IMR-90 (cell line): ENCODE measurements around the gene RAC3. TPM values are rescaled to one million over a fixed set of nuclear protein-coding genes. Genes with fewer than 3 reads are reported as not detected.

Experiments used
- ATAC-seq: fragments of 200-7000 bp; cut with Tn5 transposase; 2 replicates; pipeline ENCODE4 v1.9.1; 2020; ENCODE audit warnings: low read depth, mild to moderate bottlenecking, moderate library complexity
- BruUV-seq: library from RNA; stranded (reverse); fragments of 400-500 nt; replicated peaks from 2 replicates; lab custom pipeline; 2021; lab: Mats Ljungman, UMichigan
- CTCF ChIA-PET: fragments of 300-600 bp; formaldehyde crosslinking; extraction: SDS; loops from one replicate; lab custom pipeline; 2021; ENCODE audit warnings: antibody characterized with exemption; lab: Yijun Ruan, JAX
- POLR2A ChIA-PET: fragments of 300-600 bp; sonication (Branson Sonifier 250); formaldehyde crosslinking; loops from one replicate; lab custom pipeline; 2022; ENCODE audit warnings: antibody characterized with exemption; ENCODE audit not compliant: unreplicated experiment; lab: Charles Lee
- DNase-seq: peaks from one replicate; pipeline ENCODE4 v3.0.0; 2013
- H2AFZ ChIP-seq: replicated peaks from 2 replicates; pipeline ENCODE3; 2013; ENCODE audit warnings: low read length, mild to moderate bottlenecking; ENCODE audit not compliant: poor library complexity
- H2AK5ac ChIP-seq: 2 replicates; pipeline ENCODE4 v1.6.1; 2013; ENCODE audit warnings: low read depth, low read length, inconsistent platforms
- H2AK9ac ChIP-seq: replicated peaks from 2 replicates; pipeline ENCODE3; 2013; ENCODE audit warnings: mild to moderate bottlenecking, low read depth, low read length, moderate library complexity; ENCODE audit not compliant: poor library complexity
- H2BK120ac ChIP-seq: 2 replicates; pipeline ENCODE4 v1.6.1; 2013; ENCODE audit warnings: low read depth, low read length, inconsistent platforms
- H2BK15ac ChIP-seq: 3 replicates; pipeline ENCODE4 v1.6.1; 2013; ENCODE audit warnings: low read depth, low read length, inconsistent platforms
- H2BK20ac ChIP-seq: 2 replicates; pipeline ENCODE4 v1.6.1; 2013; ENCODE audit warnings: low read depth, mild to moderate bottlenecking, inconsistent platforms, low read length, moderate library complexity
- H2BK5ac ChIP-seq: 2 replicates; pipeline ENCODE4 v1.6.1; 2013; ENCODE audit warnings: mild to moderate bottlenecking, low read depth, low read length, inconsistent platforms; ENCODE audit not compliant: poor library complexity, severe bottlenecking
- H3K14ac ChIP-seq: replicated peaks from 2 replicates; pipeline ENCODE4 v1.6.1; 2013; ENCODE audit warnings: low read depth, low read length, inconsistent platforms
- H3K18ac ChIP-seq: 2 replicates; pipeline ENCODE4 v1.6.1; 2013; ENCODE audit warnings: low read depth, low read length, control low read depth
- H3K23ac ChIP-seq: 2 replicates; pipeline ENCODE4 v1.6.1; 2013; ENCODE audit warnings: low read depth, low read length, inconsistent platforms
- H3K27ac ChIP-seq: 2 replicates; pipeline ENCODE4 v1.5.1; 2013; ENCODE audit warnings: mild to moderate bottlenecking, control low read depth, low read length; ENCODE audit not compliant: insufficient read depth
- H3K27me3 ChIP-seq: 2 replicates; pipeline ENCODE4 v1.6.1; 2013; ENCODE audit warnings: low read length; ENCODE audit not compliant: control insufficient read depth, insufficient read depth
- H3K36me3 ChIP-seq: 2 replicates; pipeline ENCODE4 v1.6.1; 2013; ENCODE audit warnings: low read length, mixed read lengths; ENCODE audit not compliant: control insufficient read depth, insufficient read depth
- H3K4ac ChIP-seq: 2 replicates; pipeline ENCODE4 v1.6.1; 2013; ENCODE audit warnings: low read depth, low read length, inconsistent platforms
- H3K4me1 ChIP-seq: 2 replicates; pipeline ENCODE4 v1.6.1; 2013; ENCODE audit warnings: low read length, mixed read lengths; ENCODE audit not compliant: control insufficient read depth, insufficient read depth
- H3K4me2 ChIP-seq: 2 replicates; pipeline ENCODE4 v1.6.1; 2013; ENCODE audit warnings: low read depth, mild to moderate bottlenecking, control low read depth, low read length, moderate library complexity
- H3K4me3 ChIP-seq: 2 replicates; pipeline ENCODE4 v1.5.1; 2013; ENCODE audit warnings: low read depth, mild to moderate bottlenecking, control low read depth, low read length, moderate library complexity; ENCODE audit not compliant: insufficient read depth
- H3K56ac ChIP-seq: 2 replicates; pipeline ENCODE4 v1.6.1; 2013; ENCODE audit warnings: low read length, inconsistent platforms; ENCODE audit not compliant: insufficient read depth; ENCODE audit errors: extremely low read depth
- H3K79me1 ChIP-seq, 2 experiments: 2 replicates each; pipeline ENCODE4 v1.6.1; 2013; ENCODE audit warnings: low read length in 2 of 2, inconsistent platforms in 1 of 2, low read depth in 1 of 2
- H3K9ac ChIP-seq: 2 replicates; pipeline ENCODE4 v1.6.1; 2013; ENCODE audit warnings: low read depth, low read length, control low read depth
- H3K9me1 ChIP-seq: 2 replicates; pipeline ENCODE4 v1.6.1; 2013; ENCODE audit warnings: low read length, inconsistent platforms; ENCODE audit not compliant: insufficient read depth
- H3K9me3 ChIP-seq: 2 replicates; pipeline ENCODE4 v1.6.1; 2013; ENCODE audit warnings: low read length; ENCODE audit not compliant: control insufficient read depth, insufficient read depth
- H4K20me1 ChIP-seq: 2 replicates; pipeline ENCODE4 v1.6.1; 2013; ENCODE audit warnings: low read length, inconsistent platforms; ENCODE audit not compliant: insufficient read depth
- H4K5ac ChIP-seq: 2 replicates; pipeline ENCODE4 v1.6.1; 2013; ENCODE audit warnings: mild to moderate bottlenecking, low read depth, low read length, control low read depth
- H4K8ac ChIP-seq, 2 experiments: 2 replicates each; pipeline ENCODE4 v1.6.1; 2013; ENCODE audit warnings: low read depth in 2 of 2, low read length in 2 of 2, control low read depth in 1 of 2, inconsistent platforms in 1 of 2
- H4K91ac ChIP-seq: 2 replicates; pipeline ENCODE4 v1.6.1; 2013; ENCODE audit warnings: low read depth, low read length, inconsistent platforms; ENCODE audit not compliant: insufficient read depth
- CHD1 ChIP-seq: IDR thresholded peaks from 2 replicates; pipeline ENCODE4 v1.6.1; 2012; ENCODE audit warnings: low read depth, low read length, improper control_type of control experiment
- POLR2A ChIP-seq: IDR thresholded peaks from 2 replicates; pipeline ENCODE4 v1.6.1; 2012; ENCODE audit warnings: mild to moderate bottlenecking, low read depth, low read length
- WGBS, 2 experiments: methylation state at CpG; one replicate each; pipeline versions ENCODE4 v1.1.5 to v1.1.7; 2013; ENCODE audit warnings: missing lambda C conversion rate in 2 of 2; ENCODE audit not compliant: insufficient read length in 1 of 2; ENCODE audit errors: extremely low coverage in 2 of 2; 5-methylcytosine and 5-hydroxymethylcytosine counted together
- dilution Hi-C: fragments of 300-500 bp; cut with HindIII; formaldehyde crosslinking; loops from one replicate; pipeline ENCODE4 v1.14.3; 2018; ENCODE audit warnings: low sequenced_read_pairs; ENCODE audit not compliant: unreplicated experiment
- in situ Hi-C: fragments of 300-500 bp; cut with MboI; formaldehyde crosslinking; loops from 3 replicates; pipeline ENCODE4 v1.14.3; 2019; ENCODE audit warnings: low sequenced_read_pairs, inconsistent platforms, mixed read lengths
- intact Hi-C: fragments of 100-400 bp; cut with micrococcal nuclease; formaldehyde crosslinking; loops from 2 replicates; pipeline ENCODE4 v1.10.0; 2022
- polyA plus RNA-seq, 3 experiments: library from polyadenylated mRNA; depleted of rRNA; stranded (reverse); fragments of >200 nt; gene quantifications; 2 replicates each; pipeline ENCODE4 v1.2.3, GENCODE V29; 2012; ENCODE audit warnings: low replicate concordance in 1 of 3
- total RNA-seq: library from RNA; depleted of rRNA; stranded (reverse); fragments of >200 nt; gene quantifications from 2 replicates; pipeline ENCODE4 v1.2.3, GENCODE V29; 2012

The RAC3 gene
- total and polyA plus RNA-seq, 2 of the 4 experiments (the other 2 are of a cell fraction): 5.7 to 23.4 TPM

DNA sequence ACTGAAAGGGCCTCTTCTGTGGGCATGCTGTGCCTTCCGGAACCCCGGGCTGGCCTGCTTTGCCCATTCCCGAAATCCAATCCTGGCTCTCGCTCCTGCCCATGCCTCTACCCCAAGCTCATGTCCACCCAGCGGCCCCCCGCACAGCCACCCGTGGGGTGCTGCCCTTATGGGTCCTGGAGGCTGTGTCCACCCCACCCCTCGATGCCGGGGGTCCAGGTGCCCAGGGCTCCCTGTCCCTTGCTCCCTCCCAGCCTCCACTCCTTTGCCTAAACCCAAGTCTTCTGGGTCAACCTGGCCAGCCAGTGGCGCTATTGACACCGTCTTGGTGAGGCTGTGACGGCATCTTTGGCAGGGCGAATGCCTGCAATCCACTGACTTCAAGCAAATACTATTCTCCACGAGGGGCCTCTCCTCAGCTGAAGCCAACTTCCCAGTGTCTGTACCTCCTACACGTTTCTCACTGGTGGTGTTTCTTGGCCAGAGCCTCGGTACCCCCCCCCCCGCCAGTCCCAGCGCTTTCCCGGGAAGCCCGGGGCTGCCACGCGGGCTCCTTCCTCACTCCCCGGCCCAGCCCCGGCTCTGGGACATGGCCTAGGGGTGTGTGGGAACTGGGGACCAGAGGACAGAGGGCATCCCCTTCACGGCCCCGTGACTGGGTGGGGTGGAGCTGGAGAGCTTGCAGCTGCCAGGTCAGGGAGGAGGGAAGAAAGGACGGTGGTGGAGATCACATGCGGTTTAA is 46.3 kb downstream of the RAC3 start:
- no peak overlapping the region for H2BK15ac ChIP-seq
- no peak overlapping the region for H4K5ac ChIP-seq
- no peak overlapping the region for H2AK9ac ChIP-seq
- H2BK120ac ChIP-seq: no peak overlapping the region
- CTCF ChIA-PET: no interaction called here
- no peak overlapping the region for H2AFZ ChIP-seq
- H3K4me1 ChIP-seq: no peaks in the 10 kb centered on the region
- H3K79me1 ChIP-seq: no peaks in the 10 kb centered on the region
- WGBS, 2 experiments: 90% methylated on average over 12 of the region's 28 CpGs; no CpG with 5 or more reads in 1 of the 2 experiments
- in situ Hi-C loops (no loop called here), dilution Hi-C loops (no loop called here), intact Hi-C loops (no loop called here)
- H3K18ac ChIP-seq: no peak overlapping the region
- TF ChIP-seq POLR2A (no peak), CHD1 (no peak)
- H3K36me3 ChIP-seq: peaks cover 36% of the 10 kb centered on the region
- no peak overlapping the region for H4K8ac ChIP-seq
- no peak overlapping the region for H3K9ac ChIP-seq
- H3K14ac ChIP-seq: no peak overlapping the region
- no peak overlapping the region for H3K56ac ChIP-seq
- DNase-seq: no peak
- BruUV-seq: no TSS peak
- no peak for ATAC-seq
- H4K20me1 ChIP-seq: no peaks in the 10 kb centered on the region; the same call in 1 of the 2 replicates
- H3K4ac ChIP-seq: no peak overlapping the region
- no peak overlapping the region for H3K4me3 ChIP-seq
- no peaks in the 10 kb centered on the region for H3K27me3 ChIP-seq
- H4K91ac ChIP-seq: no peak overlapping the region
- H3K4me2 ChIP-seq: no peak overlapping the region
- H2BK20ac ChIP-seq: no peak overlapping the region
- no peak overlapping the region for H3K27ac ChIP-seq
- POLR2A ChIA-PET: no interaction called here
- no peak overlapping the region for H2AK5ac ChIP-seq
- no peak overlapping the region for H3K23ac ChIP-seq
- no peaks in the 10 kb centered on the region for H3K9me3 ChIP-seq
- no peaks in the 10 kb centered on the region for H3K9me1 ChIP-seq
- no peak overlapping the region for H2BK5ac ChIP-seq
